Retinal pigment epithelial cell (primary cell): ENCODE results near the gene GPC5.
A peak's percentile ranks its signal among the peaks of the same experiment; 100 is the strongest.

ENCODE experiments used
- DNase-seq: peaks from one replicate; pipeline ENCODE4 v3.0.0-alpha.2; 2010; ENCODE audit warnings: low read depth
- H3K4me3 ChIP-seq: 2 replicates; pipeline ENCODE4 v1.5.1; 2011; ENCODE audit warnings: mild to moderate bottlenecking, low read length, control low read depth, moderate library complexity
- TF ChIP-seq, protein P1 (sequence below): conservative IDR thresholded peaks from 2 replicates; pipeline ENCODE4 v1.5.1; 2011; ENCODE audit warnings: low read depth, low read length, control low read depth, inconsistent platforms

GPC5 gene

DNA sequence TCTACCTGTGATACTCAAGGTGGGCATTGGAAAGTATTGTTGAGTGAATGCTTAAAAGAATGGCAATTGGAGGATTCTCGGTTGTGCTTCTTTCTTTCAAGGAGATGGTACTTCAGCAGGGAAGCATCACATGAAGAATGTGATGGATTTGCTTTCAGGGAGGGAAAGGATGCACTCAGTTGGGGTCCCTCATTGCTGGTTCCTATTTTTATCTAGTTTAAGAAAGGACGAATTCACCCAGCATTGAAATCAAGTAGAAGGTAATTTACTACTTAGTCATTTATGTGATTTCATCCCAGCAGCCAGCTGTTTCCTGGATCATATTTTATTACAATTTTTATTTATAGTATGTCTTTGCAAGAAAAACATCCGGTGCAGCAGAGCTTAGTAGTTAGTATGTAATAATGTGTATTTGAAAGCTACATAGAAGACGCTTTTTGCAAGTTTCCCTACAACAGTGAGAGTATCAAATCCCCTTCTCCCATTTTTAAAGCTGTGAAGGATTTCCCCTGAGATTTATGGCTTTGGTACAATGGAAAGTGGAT is 417.9 kb downstream of the GPC5 start:
- TF ChIP-seq, protein P1, sequence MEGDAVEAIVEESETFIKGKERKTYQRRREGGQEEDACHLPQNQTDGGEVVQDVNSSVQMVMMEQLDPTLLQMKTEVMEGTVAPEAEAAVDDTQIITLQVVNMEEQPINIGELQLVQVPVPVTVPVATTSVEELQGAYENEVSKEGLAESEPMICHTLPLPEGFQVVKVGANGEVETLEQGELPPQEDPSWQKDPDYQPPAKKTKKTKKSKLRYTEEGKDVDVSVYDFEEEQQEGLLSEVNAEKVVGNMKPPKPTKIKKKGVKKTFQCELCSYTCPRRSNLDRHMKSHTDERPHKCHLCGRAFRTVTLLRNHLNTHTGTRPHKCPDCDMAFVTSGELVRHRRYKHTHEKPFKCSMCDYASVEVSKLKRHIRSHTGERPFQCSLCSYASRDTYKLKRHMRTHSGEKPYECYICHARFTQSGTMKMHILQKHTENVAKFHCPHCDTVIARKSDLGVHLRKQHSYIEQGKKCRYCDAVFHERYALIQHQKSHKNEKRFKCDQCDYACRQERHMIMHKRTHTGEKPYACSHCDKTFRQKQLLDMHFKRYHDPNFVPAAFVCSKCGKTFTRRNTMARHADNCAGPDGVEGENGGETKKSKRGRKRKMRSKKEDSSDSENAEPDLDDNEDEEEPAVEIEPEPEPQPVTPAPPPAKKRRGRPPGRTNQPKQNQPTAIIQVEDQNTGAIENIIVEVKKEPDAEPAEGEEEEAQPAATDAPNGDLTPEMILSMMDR: no peak
- H3K4me3 ChIP-seq: no peak overlapping the region
- DNase-seq: no peak

DNA sequence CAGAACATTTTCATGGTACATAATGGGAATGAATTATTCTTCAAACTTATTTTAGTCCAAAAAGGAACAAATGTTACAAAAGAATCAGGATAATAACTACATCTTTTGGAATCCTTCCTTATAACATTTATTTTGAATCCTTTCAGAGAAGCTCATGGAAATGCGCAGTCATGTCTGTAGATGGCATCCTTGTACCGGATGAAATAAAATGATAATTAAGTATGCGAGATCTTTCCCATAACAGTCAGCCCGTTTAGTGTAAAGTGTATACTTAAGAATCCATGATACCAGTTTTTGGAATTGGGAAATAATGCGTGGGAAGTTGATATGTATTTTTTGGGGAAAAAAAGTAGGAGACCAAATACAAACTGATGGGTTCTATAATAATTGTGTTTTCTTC is 418.8 kb downstream of the GPC5 start:
- DNase-seq: no peak
- no peak overlapping the region for H3K4me3 ChIP-seq
- TF ChIP-seq, protein P1: peak; percentile 44

DNA sequence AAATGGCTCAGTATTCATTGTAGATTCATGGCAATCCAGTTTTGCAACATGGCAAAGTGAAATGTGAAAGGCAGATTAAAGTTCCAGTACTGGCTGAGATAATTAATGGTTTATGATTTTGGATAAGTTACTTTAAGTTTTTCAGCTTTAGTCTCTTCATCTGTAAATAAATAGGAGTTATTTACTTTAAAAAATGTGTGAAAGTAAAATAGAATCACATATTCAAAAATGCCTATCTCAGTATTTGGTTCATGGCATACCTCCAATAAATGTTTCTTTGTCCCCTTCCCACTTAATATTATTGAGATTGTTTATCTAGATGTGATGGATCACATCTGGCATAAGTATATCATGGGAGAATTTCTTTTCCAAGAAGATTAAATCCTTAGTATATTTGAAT is 426.0 kb downstream of the GPC5 start:
- H3K4me3 ChIP-seq: no peak overlapping the region
- DNase-seq: no peak
- TF ChIP-seq, protein P1: no peak

- no peak for DNase-seq
- TF ChIP-seq, protein P1: no peak
- H3K4me3 ChIP-seq: no peak overlapping the region
These were observed 427.1 kb downstream of the GPC5 start for GRCh38 chr13:91825516-91825915.

GRCh38 chr13:91836553-91836952 is 438.1 kb downstream of the GPC5 start:
- TF ChIP-seq, protein P1: no peak
- DNase-seq: no peak
- no peak overlapping the region for H3K4me3 ChIP-seq

GRCh38 chr13:91845612-91846011 is 447.2 kb downstream of the GPC5 start:
- TF ChIP-seq, protein P1: no peak
- no peak for DNase-seq
- no peak overlapping the region for H3K4me3 ChIP-seq

- H3K4me3 ChIP-seq: no peak overlapping the region
- TF ChIP-seq, protein P1: no peak
- no peak for DNase-seq
These were observed 465.3 kb downstream of the GPC5 start for GRCh38 chr13:91863699-91864098.
